ENCODE data around the gene VPS51.
A peak's percentile ranks its signal among the peaks of the same experiment; 100 is the strongest.

VPS51 gene

GRCh38 chr11:65095974-65096806 lies at the start of gene VPS51:
Gene VPS51, plus strand, starts transcription at chr11:65096214. Its CDS starts 37 bp downstream, at chr11:65096251.
- DNase-seq (ENCODE audit: low read depth in 3 of 3, low spot score in 1 of 3), result peak; percentile 63 to 75 (median 71)

- peak in 1 of 3 donors; percentile 25 for DNase-seq (ENCODE audit: low read depth in 3 of 3, low spot score in 1 of 3)
These were observed 48.2 kb upstream of the VPS51 start for GRCh38 chr11:65047581-65048422.

- DNase-seq (ENCODE audit: low read depth in 3 of 3, low spot score in 1 of 3), result no peak
These were observed 44.6 kb upstream of the VPS51 start for GRCh38 chr11:65051398-65051858.

GRCh38 chr11:65053827-65054508 lies 42.0 kb upstream of the VPS51 start:
- no peak for DNase-seq (ENCODE audit: low read depth in 3 of 3, low spot score in 1 of 3)

- no peak for DNase-seq (ENCODE audit: low read depth in 3 of 3, low spot score in 1 of 3)
These were observed 40.5 kb upstream of the VPS51 start for GRCh38 chr11:65055538-65055937.

- DNase-seq (ENCODE audit: low read depth in 3 of 3, low spot score in 1 of 3), result no peak
These were observed 39.0 kb upstream of the VPS51 start for GRCh38 chr11:65056999-65057398.

- no peak for DNase-seq (ENCODE audit: low read depth in 3 of 3, low spot score in 1 of 3)
These were observed 38.5 kb upstream of the VPS51 start for GRCh38 chr11:65057526-65057925.

GRCh38 chr11:65058012-65058411 lies 38.0 kb upstream of the VPS51 start:
- no peak for DNase-seq (ENCODE audit: low read depth in 3 of 3, low spot score in 1 of 3)

- DNase-seq (ENCODE audit: low read depth in 3 of 3, low spot score in 1 of 3), result no peak
These were observed 37.5 kb upstream of the VPS51 start, which contains the start of gene NAALADL1 for GRCh38 chr11:65058419-65059054. Gene NAALADL1, minus strand, starts transcription at chr11:65058553. Its CDS starts 32 bp downstream, at chr11:65058521.

GRCh38 chr11:65059523-65059922 lies 36.5 kb upstream of the VPS51 start:
- DNase-seq (ENCODE audit: low read depth in 3 of 3, low spot score in 1 of 3), result no peak

GRCh38 chr11:65059959-65060824 lies 35.8 kb upstream of the VPS51 start:
- no peak for DNase-seq (ENCODE audit: low read depth in 3 of 3, low spot score in 1 of 3)

- no peak for DNase-seq (ENCODE audit: low read depth in 3 of 3, low spot score in 1 of 3)
These were observed 35.1 kb upstream of the VPS51 start for GRCh38 chr11:65060913-65061408.

GRCh38 chr11:65063532-65063931 lies 32.5 kb upstream of the VPS51 start:
- no peak for DNase-seq (ENCODE audit: low read depth in 3 of 3, low spot score in 1 of 3)

- DNase-seq (ENCODE audit: low read depth in 3 of 3, low spot score in 1 of 3), result no peak
These were observed 31.2 kb upstream of the VPS51 start for GRCh38 chr11:65064847-65065240.

- no peak for DNase-seq (ENCODE audit: low read depth in 3 of 3, low spot score in 1 of 3)
These were observed 30.2 kb upstream of the VPS51 start for GRCh38 chr11:65065851-65066250.

- no peak for DNase-seq (ENCODE audit: low read depth in 3 of 3, low spot score in 1 of 3)
These were observed 29.7 kb upstream of the VPS51 start for GRCh38 chr11:65066315-65066714.

GRCh38 chr11:65066805-65067291 lies 29.2 kb upstream of the VPS51 start:
- DNase-seq (ENCODE audit: low read depth in 3 of 3, low spot score in 1 of 3), result no peak

- DNase-seq (ENCODE audit: low read depth in 3 of 3, low spot score in 1 of 3), result no peak
These were observed 28.6 kb upstream of the VPS51 start for GRCh38 chr11:65067446-65067845.

GRCh38 chr11:65069217-65069616 lies 26.8 kb upstream of the VPS51 start:
- DNase-seq (ENCODE audit: low read depth in 3 of 3, low spot score in 1 of 3), result no peak
